HG02763 (cell line): Measurements from ENCODE around the gene JAML.

Experiments
- ATAC-seq: cut with Tn5 transposase; IDR thresholded peaks from one replicate; pipeline ENCODE4 v1.9.1; 2021; ENCODE audit warnings: mild to moderate bottlenecking, moderate library complexity; ENCODE audit not compliant: unreplicated experiment

JAML gene

GRCh38 chr11:118148856-118149255, 76.0 kb downstream of the JAML start:
- ATAC-seq: no peak

DNA sequence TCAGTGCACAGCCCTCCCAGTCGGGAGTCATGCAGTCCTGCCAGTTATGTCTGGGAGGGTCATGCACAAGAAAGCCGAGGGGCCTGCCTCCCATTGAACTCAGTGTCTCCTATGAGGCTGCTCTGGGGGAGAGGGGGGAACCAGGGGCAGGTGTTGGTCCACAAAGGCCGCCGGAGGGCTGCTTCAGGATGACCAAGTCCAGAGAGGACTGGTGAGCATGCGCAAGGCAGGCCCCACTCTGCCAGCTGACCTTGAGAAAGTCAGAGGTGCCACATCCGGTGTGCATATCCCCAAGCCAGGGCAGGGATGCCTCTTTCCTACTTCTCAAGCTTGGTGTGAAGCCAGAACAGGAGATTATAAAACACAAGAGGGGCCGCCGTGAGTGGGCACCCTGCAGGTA, 76.6 kb downstream of the JAML start:
- no peak for ATAC-seq

DNA sequence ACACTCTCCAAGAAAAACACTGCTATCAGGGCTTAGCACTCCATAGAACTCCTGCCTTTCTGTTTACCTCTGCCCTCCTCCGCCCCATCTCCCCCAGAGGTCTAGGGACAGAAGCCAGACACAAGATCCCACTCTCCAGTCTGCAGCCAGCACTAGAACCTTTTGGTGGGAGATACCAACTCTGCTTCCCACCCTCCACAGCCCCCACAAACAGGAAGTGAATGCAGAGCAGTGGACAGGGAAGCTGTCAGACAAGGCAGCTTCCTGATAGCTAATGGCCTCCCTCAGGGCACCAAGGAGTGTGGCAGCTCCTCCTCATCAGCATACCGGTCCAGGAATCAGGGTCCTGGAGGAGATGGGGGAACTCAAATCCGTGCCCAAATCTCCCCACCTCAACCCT, 77.3 kb downstream of the JAML start:
- no peak for ATAC-seq

DNA sequence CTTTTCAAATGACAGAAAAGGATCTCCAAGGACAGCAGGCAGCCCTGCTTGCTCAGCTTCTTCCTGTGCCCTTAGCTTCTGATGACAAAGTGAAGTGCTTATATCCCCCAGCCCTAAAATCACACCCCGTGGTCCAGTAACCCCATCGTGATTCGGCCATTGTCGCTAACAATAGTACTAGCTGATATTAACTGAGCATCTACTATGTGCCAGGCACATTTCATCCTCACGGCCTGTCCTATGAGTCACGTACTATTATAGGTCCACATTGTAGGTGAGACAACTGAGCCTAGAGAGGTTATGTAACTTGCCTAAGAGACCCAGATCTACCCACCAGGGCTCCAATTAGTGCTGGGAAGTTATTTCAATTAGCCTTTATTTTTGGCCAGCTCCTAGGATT, 78.3 kb downstream of the JAML start:
- no peak for ATAC-seq

DNA sequence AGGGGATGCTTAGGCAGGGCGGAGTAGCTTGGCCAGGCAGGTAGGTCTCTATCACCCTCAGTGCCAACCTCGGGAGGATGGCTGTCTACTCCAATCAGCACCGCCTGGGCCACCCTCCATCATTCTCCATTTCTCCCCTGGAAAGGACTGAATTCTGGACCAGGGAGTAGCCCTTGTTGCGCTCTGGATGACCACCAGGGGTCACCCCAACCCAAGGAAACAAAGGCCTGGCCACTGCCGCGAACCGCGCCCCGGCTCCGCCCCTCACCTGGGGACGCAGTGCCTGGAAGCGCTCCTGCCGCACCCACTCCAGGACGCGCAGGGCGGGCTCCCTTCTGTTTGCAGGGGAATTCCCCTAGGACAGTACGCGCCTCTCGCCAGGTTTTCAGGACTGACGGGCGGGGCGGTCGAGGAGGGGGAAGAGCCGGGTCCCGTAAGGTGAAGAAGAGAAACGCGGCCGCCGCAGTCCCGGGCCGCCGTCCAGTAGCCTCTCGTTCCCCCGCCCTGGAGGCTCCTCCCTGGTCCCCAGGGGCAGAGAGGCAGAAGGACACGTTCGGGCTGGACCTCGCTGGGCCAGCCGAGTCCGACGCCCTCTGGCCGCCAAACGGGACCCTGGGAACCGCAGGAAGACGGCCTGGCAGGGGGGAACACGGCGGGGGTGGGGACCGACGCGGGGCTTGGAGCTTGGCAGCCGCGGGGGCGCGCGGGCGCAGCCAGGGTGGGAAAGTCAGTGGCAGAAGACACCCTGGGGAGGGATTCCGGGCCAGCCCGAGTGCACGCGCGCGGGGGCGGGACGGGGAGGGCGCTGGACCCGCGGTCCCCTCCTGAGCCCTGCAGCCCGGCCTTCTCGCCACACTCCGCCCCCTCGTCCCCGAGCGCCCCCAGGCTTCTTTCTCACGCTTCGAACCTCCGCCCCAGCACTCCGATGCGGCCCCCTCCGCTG, 79.3 kb downstream of the JAML start:
- ATAC-seq: peak; percentile 75

GRCh38 chr11:118144301-118145268, 80.2 kb downstream of the JAML start:
- ATAC-seq: no peak
